Activated naive CD8-positive, alpha-beta T cell treated with anti-CD3 and anti-CD28 coated beads, Interleukin-2, amount 50 U/mL, for 24 hours (primary cell): ENCODE data around the gene GGTLC1.

Source experiments
- ATAC-seq: fragments of 150-1000 bp; cut with Tn5 transposase; one replicate; pipeline ENCODE4 v1.10.0; 2021
- DNase-seq: peaks from one replicate; pipeline ENCODE4 v3.0.0; 2021
- H3K27ac Mint-ChIP-seq: one replicate; pipeline ENCODE4 v1.8.0; 2021; ENCODE audit warnings: mild to moderate bottlenecking, mixed read lengths
- H3K27me3 Mint-ChIP-seq: one replicate; pipeline ENCODE4 v1.8.0; 2021; ENCODE audit warnings: mixed read lengths
- H3K36me3 Mint-ChIP-seq: one replicate; pipeline ENCODE4 v1.8.0; 2021; ENCODE audit warnings: low read depth, mixed read lengths
- H3K4me1 Mint-ChIP-seq: one replicate; pipeline ENCODE4 v1.8.0; 2021; ENCODE audit warnings: mixed read lengths
- H3K4me3 Mint-ChIP-seq: one replicate; pipeline ENCODE4 v1.8.0; 2021; ENCODE audit warnings: mild to moderate bottlenecking, moderate library complexity, mixed read lengths
- H3K9me3 Mint-ChIP-seq: one replicate; pipeline ENCODE4 v1.8.0; 2021; ENCODE audit warnings: mixed read lengths

Gene GGTLC1

GRCh38 chr20:23988561-23988960, at the start of gene GGTLC1:
GGTLC1 (minus strand) TSS chr20:23988779; CDS start chr20:23986611, 2,168 bp downstream.
- no peaks in the 10 kb centered on the region for H3K4me1 Mint-ChIP-seq
- H3K9me3 Mint-ChIP-seq = no peaks in the 10 kb centered on the region
- no peaks in the 10 kb centered on the region for H3K27me3 Mint-ChIP-seq
- DNase-seq (no peak), ATAC-seq (no peak)
- H3K4me3 Mint-ChIP-seq = no peak within 1 kb of the TSS
- H3K27ac Mint-ChIP-seq = no peak within 1 kb of the TSS
- H3K36me3 Mint-ChIP-seq = no peaks in the 10 kb centered on the region

- H3K9me3 Mint-ChIP-seq = peaks cover 15% of the 10 kb centered on the region
- ATAC-seq (no peak), DNase-seq (no peak)
- H3K27me3 Mint-ChIP-seq = no peaks in the 10 kb centered on the region
- no peak overlapping the region for H3K4me3 Mint-ChIP-seq
- no peak overlapping the region for H3K27ac Mint-ChIP-seq
- H3K4me1 Mint-ChIP-seq = peaks cover 25% of the 10 kb centered on the region
- H3K36me3 Mint-ChIP-seq = no peaks in the 10 kb centered on the region
Measured at GRCh38 chr20:24034820-24035219, 46.2 kb upstream of the GGTLC1 start.

- Mint-ChIP-seq H3K4me3 (no peak overlapping the region), H3K9me3 (peaks cover 15% of the 10 kb centered on the region), H3K27ac (peak overlapping the region; percentile 60), H3K27me3 (no peaks in the 10 kb centered on the region), H3K4me1 (peaks cover 25% of the 10 kb centered on the region), H3K36me3 (no peaks in the 10 kb centered on the region)
- ATAC-seq = no peak
- DNase-seq = no peak
Measured at GRCh38 chr20:24033565-24033964, 45.0 kb upstream of the GGTLC1 start.

- H3K36me3 Mint-ChIP-seq = no peaks in the 10 kb centered on the region
- peak overlapping the region; percentile 60 for H3K27ac Mint-ChIP-seq
- H3K9me3 Mint-ChIP-seq = peaks cover 15% of the 10 kb centered on the region
- no peak overlapping the region for H3K4me3 Mint-ChIP-seq
- peak; percentile 11 for DNase-seq
- ATAC-seq = peak; percentile 80
- H3K4me1 Mint-ChIP-seq = peaks cover 27% of the 10 kb centered on the region
- H3K27me3 Mint-ChIP-seq = no peaks in the 10 kb centered on the region
Measured at GRCh38 chr20:24033151-24033550, 44.6 kb upstream of the GGTLC1 start.

GRCh38 chr20:24032400-24032898, 43.9 kb upstream of the GGTLC1 start:
- DNase-seq = no peak
- Mint-ChIP-seq H3K27ac (peak overlapping the region; percentile 57), H3K4me3 (no peak overlapping the region), H3K9me3 (peaks cover 20% of the 10 kb centered on the region), H3K4me1 (peaks cover 33% of the 10 kb centered on the region), H3K36me3 (no peaks in the 10 kb centered on the region), H3K27me3 (no peaks in the 10 kb centered on the region)
- no peak for ATAC-seq

- H3K4me1 Mint-ChIP-seq = peaks cover 37% of the 10 kb centered on the region
- peaks cover 29% of the 10 kb centered on the region for H3K9me3 Mint-ChIP-seq
- peak overlapping the region; percentile 51 for H3K4me3 Mint-ChIP-seq
- peak overlapping the region; percentile 95 for H3K27ac Mint-ChIP-seq
- no peaks in the 10 kb centered on the region for H3K27me3 Mint-ChIP-seq
- H3K36me3 Mint-ChIP-seq = peaks cover 9% of the 10 kb centered on the region
- DNase-seq (peak; percentile 66), ATAC-seq (peak; percentile 95)
Measured at GRCh38 chr20:24027229-24027628, 38.6 kb upstream of the GGTLC1 start.

- no peak overlapping the region for H3K27ac Mint-ChIP-seq
- H3K4me3 Mint-ChIP-seq = no peak overlapping the region
- DNase-seq = no peak
- H3K27me3 Mint-ChIP-seq = no peaks in the 10 kb centered on the region
- ATAC-seq = no peak
- peaks cover 17% of the 10 kb centered on the region for H3K9me3 Mint-ChIP-seq
- peaks cover 28% of the 10 kb centered on the region for H3K4me1 Mint-ChIP-seq
- H3K36me3 Mint-ChIP-seq = peaks cover 9% of the 10 kb centered on the region
Measured at GRCh38 chr20:24022621-24023180, 34.1 kb upstream of the GGTLC1 start.

GRCh38 chr20:24018796-24019195, 30.2 kb upstream of the GGTLC1 start:
- no peaks in the 10 kb centered on the region for H3K27me3 Mint-ChIP-seq
- peaks cover 14% of the 10 kb centered on the region for H3K4me1 Mint-ChIP-seq
- H3K9me3 Mint-ChIP-seq = no peaks in the 10 kb centered on the region
- H3K4me3 Mint-ChIP-seq = no peak overlapping the region
- H3K36me3 Mint-ChIP-seq = no peaks in the 10 kb centered on the region
- DNase-seq (no peak), ATAC-seq (no peak)
- H3K27ac Mint-ChIP-seq = no peak overlapping the region

- Mint-ChIP-seq H3K36me3 (no peaks in the 10 kb centered on the region), H3K9me3 (no peaks in the 10 kb centered on the region), H3K4me1 (peaks cover 17% of the 10 kb centered on the region), H3K27ac (no peak overlapping the region), H3K27me3 (no peaks in the 10 kb centered on the region), H3K4me3 (no peak overlapping the region)
- ATAC-seq = peak; percentile 24
- DNase-seq = no peak
Measured at GRCh38 chr20:24017458-24017755, 28.8 kb upstream of the GGTLC1 start.

- DNase-seq = no peak
- no peak for ATAC-seq
- peaks cover 17% of the 10 kb centered on the region for H3K4me1 Mint-ChIP-seq
- H3K9me3 Mint-ChIP-seq = no peaks in the 10 kb centered on the region
- no peak overlapping the region for H3K27ac Mint-ChIP-seq
- no peak overlapping the region for H3K4me3 Mint-ChIP-seq
- H3K36me3 Mint-ChIP-seq = no peaks in the 10 kb centered on the region
- H3K27me3 Mint-ChIP-seq = no peaks in the 10 kb centered on the region
Measured at GRCh38 chr20:24016607-24017457, 28.3 kb upstream of the GGTLC1 start.

- Mint-ChIP-seq H3K4me1 (peaks cover 17% of the 10 kb centered on the region), H3K27ac (no peak overlapping the region), H3K36me3 (no peaks in the 10 kb centered on the region), H3K4me3 (no peak overlapping the region), H3K9me3 (no peaks in the 10 kb centered on the region), H3K27me3 (no peaks in the 10 kb centered on the region)
- ATAC-seq (no peak), DNase-seq (no peak)
Measured at GRCh38 chr20:24013953-24014352, 25.4 kb upstream of the GGTLC1 start.

GRCh38 chr20:24011282-24011681, 22.7 kb upstream of the GGTLC1 start:
- H3K36me3 Mint-ChIP-seq = no peaks in the 10 kb centered on the region
- H3K27ac Mint-ChIP-seq = no peak overlapping the region
- no peaks in the 10 kb centered on the region for H3K9me3 Mint-ChIP-seq
- no peak overlapping the region for H3K4me3 Mint-ChIP-seq
- ATAC-seq (no peak), DNase-seq (no peak)
- H3K4me1 Mint-ChIP-seq = peaks cover 3% of the 10 kb centered on the region
- no peaks in the 10 kb centered on the region for H3K27me3 Mint-ChIP-seq

- Mint-ChIP-seq H3K4me3 (no peak overlapping the region), H3K36me3 (no peaks in the 10 kb centered on the region), H3K27ac (no peak overlapping the region), H3K4me1 (peaks cover 1% of the 10 kb centered on the region), H3K9me3 (no peaks in the 10 kb centered on the region), H3K27me3 (no peaks in the 10 kb centered on the region)
- ATAC-seq (no peak), DNase-seq (no peak)
Measured at GRCh38 chr20:24007758-24008157, 19.2 kb upstream of the GGTLC1 start.

GRCh38 chr20:24007073-24007595, 18.6 kb upstream of the GGTLC1 start:
- Mint-ChIP-seq H3K4me3 (no peak overlapping the region), H3K4me1 (no peaks in the 10 kb centered on the region), H3K36me3 (no peaks in the 10 kb centered on the region), H3K27me3 (no peaks in the 10 kb centered on the region), H3K27ac (no peak overlapping the region), H3K9me3 (no peaks in the 10 kb centered on the region)
- DNase-seq (no peak), ATAC-seq (no peak)

GRCh38 chr20:24006626-24007025, 18.0 kb upstream of the GGTLC1 start:
- ATAC-seq = no peak
- no peaks in the 10 kb centered on the region for H3K4me1 Mint-ChIP-seq

More at GRCh38 chr20:24006626-24007025, 18.0 kb upstream of the GGTLC1 start:
- Mint-ChIP-seq H3K27me3 (peaks cover under 1% of the 10 kb centered on the region), H3K27ac (no peak overlapping the region), H3K9me3 (no peaks in the 10 kb centered on the region), H3K4me3 (no peak overlapping the region), H3K36me3 (no peaks in the 10 kb centered on the region)
- DNase-seq = no peak
